Measurements from ENCODE around the gene NRDE2. TPM values are rescaled to one million over a fixed set of nuclear protein-coding genes. Genes with fewer than 3 reads are reported as not detected.

Gene NRDE2
- 4.3 and 7.5 TPM in 2 replicates for total RNA-seq

GRCh38 chr14:90331497-90332270 lies at the start of gene NRDE2:
TSS of gene NRDE2 (minus strand) at chr14:90331941. CDS start at chr14:90331904, 37 bp downstream.

GRCh38 chr14:90256354-90257131 lies 75.2 kb downstream of the NRDE2 start, which contains the start of gene PSMC1:
TSS of gene PSMC1 (plus strand) at chr14:90256553. CDS start at chr14:90256598, 45 bp downstream.

Other genes with a start within 250 kb of the NRDE2 start
- gene PSMC1, start 75.4 kb downstream of the NRDE2 start, total RNA-seq = 78.6 and 110 TPM in 2 replicates
- 187 and 269 TPM in 2 replicates for gene CALM1, start 65.1 kb upstream of the NRDE2 start, total RNA-seq